HEK293 (cell line): ENCODE data around the gene LDLRAP1.

ENCODE experiments used
- CTCF ChIA-PET: fragments of 350-600 bp; formaldehyde crosslinking; extraction: SDS; loops from one replicate; lab custom pipeline; 2021; ENCODE audit warnings: antibody characterized with exemption; lab: Yijun Ruan, JAX
- POLR2A ChIA-PET: fragments of 300-600 bp; formaldehyde crosslinking; extraction: SDS; loops from one replicate; lab custom pipeline; 2020; ENCODE audit warnings: antibody characterized with exemption, inconsistent platforms; lab: Yijun Ruan, JAX
- H3K27ac ChIP-seq: fragments of 200-500 bp; sonication (Bioruptor generic); 2 replicates; pipeline ENCODE4 v1.5.1; 2014; ENCODE audit warnings: low read depth, low read length, control low read depth, inconsistent platforms; ENCODE audit errors: extremely low read depth
- H3K36me3 ChIP-seq, 2 experiments: fragments of 200-500 bp in 1 of 2; sonication (Bioruptor generic) in 1 of 2; 1 replicate in 1 of 2; 2 replicates in 1 of 2; pipeline ENCODE4 v1.5.1; 2014 to 2017; ENCODE audit warnings: inconsistent platforms in 2 of 2, low read length in 2 of 2; ENCODE audit not compliant: control insufficient read depth in 2 of 2, insufficient read depth in 1 of 2
- H3K4me1 ChIP-seq: fragments of 200-500 bp; sonication (Bioruptor generic); 2 replicates; pipeline ENCODE4 v1.5.1; 2014; ENCODE audit warnings: mild to moderate bottlenecking, low read length, inconsistent platforms; ENCODE audit not compliant: control insufficient read depth, insufficient read depth
- H3K4me3 ChIP-seq: 2 replicates; pipeline ENCODE4 v1.5.1; 2011; ENCODE audit warnings: low read depth, mild to moderate bottlenecking, control low read depth, low read length, moderate library complexity
- H3K9me3 ChIP-seq: fragments of 200-500 bp; sonication (Bioruptor generic); 2 replicates; pipeline ENCODE4 v1.5.1; 2014; ENCODE audit warnings: low read depth, low read length, inconsistent platforms; ENCODE audit not compliant: control insufficient read depth, insufficient read depth
- EGR2 ChIP-seq: fragments of 450-650 bp; formaldehyde crosslinking; IDR thresholded peaks from 2 replicates; pipeline ENCODE4 v1.5.1; 2016; ENCODE audit warnings: low read depth, missing biosample characterization, missing genetic modification characterization
- GLIS2 ChIP-seq: fragments of 450-650 bp; formaldehyde crosslinking; IDR thresholded peaks from 2 replicates; pipeline ENCODE4 v1.5.1; 2016; ENCODE audit warnings: missing biosample characterization, missing genetic modification characterization
- IKZF3 ChIP-seq: fragments of 450-650 bp; IDR thresholded peaks from 2 replicates; pipeline ENCODE4 v1.5.0; 2018; ENCODE audit warnings: missing biosample characterization, mild to moderate bottlenecking, missing genetic modification characterization, moderate library complexity
- KLF10 ChIP-seq: fragments of 450-650 bp; IDR thresholded peaks from 2 replicates; pipeline ENCODE4 v1.5.1; 2018; ENCODE audit warnings: missing biosample characterization, mild to moderate bottlenecking, missing genetic modification characterization
- MEIS1 ChIP-seq: sonication (generic); formaldehyde crosslinking; IDR thresholded peaks from 2 replicates; pipeline ENCODE4 v1.8.1; 2022; ENCODE audit warnings: missing genetic modification reagents, mild to moderate bottlenecking, borderline replicate concordance
- PRDM6 ChIP-seq: fragments of 450-650 bp; formaldehyde crosslinking; IDR thresholded peaks from 2 replicates; pipeline ENCODE4 v1.5.1; 2017; ENCODE audit warnings: missing biosample characterization, missing genetic modification characterization
- ZBTB20 ChIP-seq: fragments of 450-650 bp; formaldehyde crosslinking; IDR thresholded peaks from 2 replicates; pipeline ENCODE4 v1.5.1; 2016; ENCODE audit warnings: missing biosample characterization, missing genetic modification characterization
- ZIC2 ChIP-seq: fragments of 450-650 bp; formaldehyde crosslinking; IDR thresholded peaks from 2 replicates; pipeline ENCODE4 v1.5.1; 2016; ENCODE audit warnings: missing biosample characterization, missing genetic modification characterization
- ZNF174 ChIP-seq: fragments of 450-650 bp; formaldehyde crosslinking; IDR thresholded peaks from 2 replicates; pipeline ENCODE4 v1.5.0; 2017; ENCODE audit warnings: missing biosample characterization, mild to moderate bottlenecking, missing genetic modification characterization
- ZNF19 ChIP-seq: fragments of 450-650 bp; formaldehyde crosslinking; IDR thresholded peaks from 2 replicates; pipeline ENCODE4; 2016; ENCODE audit warnings: missing biosample characterization, missing genetic modification characterization, low read depth
- ZNF211 ChIP-seq: fragments of 450-650 bp; formaldehyde crosslinking; IDR thresholded peaks from 2 replicates; pipeline ENCODE4 v1.5.1; 2016; ENCODE audit warnings: low read depth, missing biosample characterization, missing genetic modification characterization
- ZNF302 ChIP-seq: fragments of 450-650 bp; formaldehyde crosslinking; IDR thresholded peaks from 2 replicates; pipeline ENCODE4 v1.5.1; 2016; ENCODE audit warnings: missing biosample characterization, missing genetic modification characterization, low read depth
- ZNF501 ChIP-seq: fragments of 450-650 bp; formaldehyde crosslinking; IDR thresholded peaks from 2 replicates; pipeline ENCODE4 v1.5.1; 2016; ENCODE audit warnings: missing biosample characterization, missing genetic modification characterization
- ZNF544 ChIP-seq: fragments of 450-650 bp; formaldehyde crosslinking; IDR thresholded peaks from 2 replicates; pipeline ENCODE4 v1.5.0; 2017; ENCODE audit warnings: missing biosample characterization, missing genetic modification characterization
- ZNF658 ChIP-seq: fragments of 450-650 bp; formaldehyde crosslinking; IDR thresholded peaks from 2 replicates; pipeline ENCODE4; 2016; ENCODE audit warnings: missing biosample characterization, missing genetic modification characterization
- TF ChIP-seq, protein P1 (sequence below): fragments of 450-650 bp; formaldehyde crosslinking; IDR thresholded peaks from 2 replicates; pipeline ENCODE4 v1.5.1; 2016; ENCODE audit warnings: missing biosample characterization, missing genetic modification characterization
- TF ChIP-seq, protein P2 (sequence below): sonication (generic); formaldehyde crosslinking; IDR thresholded peaks from 2 replicates; pipeline ENCODE4 v1.8.1; 2022; ENCODE audit warnings: mild to moderate bottlenecking, moderate library complexity, missing genetic modification reagents

Gene LDLRAP1

DNA sequence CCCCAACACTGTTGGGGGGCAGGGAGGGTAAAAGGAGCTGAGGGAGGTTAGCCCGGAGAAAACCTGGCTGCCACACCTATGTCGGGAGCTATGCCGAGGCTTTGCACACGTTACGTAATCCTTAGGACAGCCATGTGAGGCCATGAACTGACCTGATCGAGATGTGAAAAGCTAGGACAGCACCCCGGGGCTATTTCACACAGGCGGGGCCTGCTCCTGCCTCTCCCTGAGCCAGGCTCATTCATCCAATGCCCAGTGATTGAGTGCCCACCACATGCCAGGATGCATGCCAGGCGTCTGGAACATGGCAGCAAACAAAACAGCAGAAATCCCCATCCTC, 30.2 kb downstream of the LDLRAP1 start (continued):
- TF ChIP-seq PRDM6 (tag by site-specific recombination) (no peak), ZNF302 (tag by site-specific recombination) (no peak)
- TF ChIP-seq, all 188 proteins: peak for 0

DNA sequence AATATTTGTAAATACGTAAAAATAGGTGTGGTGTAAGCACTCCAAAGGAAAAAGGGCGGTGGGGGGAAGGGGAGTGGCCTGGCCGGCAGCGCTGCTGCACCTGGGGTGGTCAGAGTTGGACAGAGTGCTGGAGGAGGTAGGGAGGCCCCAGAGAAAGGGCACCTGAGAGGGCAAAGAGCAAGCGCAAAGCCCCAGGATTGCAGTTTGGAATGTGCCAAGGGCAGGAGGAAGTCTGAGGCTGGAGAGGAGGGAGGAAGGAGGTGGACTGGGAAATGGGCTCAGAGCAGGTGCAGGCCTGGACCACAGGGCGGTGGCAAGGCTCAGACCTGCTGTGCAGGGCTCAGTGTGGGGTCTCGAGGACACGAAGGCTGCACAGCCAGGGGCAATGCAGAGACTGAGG, 30.6 kb downstream of the LDLRAP1 start:
- ChIA-PET CTCF (interaction anchor here (0.6 to 3.1 kb wide), 10 partner anchors 8 to 328 kb away, joined by 3 to 19 read pairs (median 3); no protein-coding TSS in a partner anchor), POLR2A (no interaction called here)
- H3K4me1 ChIP-seq, result no peaks in the 10 kb centered on the region
- TF ChIP-seq ZIC2 (tag by site-specific recombination), result peak; percentile 80
- TF ChIP-seq ZNF658 (tag by site-specific recombination), result no peak
- 0 out of 2 replicates have a peak, but pooled peaks have one; percentile 21 for TF ChIP-seq GLIS2
- H3K27ac ChIP-seq, result no peak overlapping the region
- no peaks in the 10 kb centered on the region for H3K36me3 ChIP-seq
- no peaks in the 10 kb centered on the region for H3K9me3 ChIP-seq
- H3K4me3 ChIP-seq, result no peak overlapping the region

DNA sequence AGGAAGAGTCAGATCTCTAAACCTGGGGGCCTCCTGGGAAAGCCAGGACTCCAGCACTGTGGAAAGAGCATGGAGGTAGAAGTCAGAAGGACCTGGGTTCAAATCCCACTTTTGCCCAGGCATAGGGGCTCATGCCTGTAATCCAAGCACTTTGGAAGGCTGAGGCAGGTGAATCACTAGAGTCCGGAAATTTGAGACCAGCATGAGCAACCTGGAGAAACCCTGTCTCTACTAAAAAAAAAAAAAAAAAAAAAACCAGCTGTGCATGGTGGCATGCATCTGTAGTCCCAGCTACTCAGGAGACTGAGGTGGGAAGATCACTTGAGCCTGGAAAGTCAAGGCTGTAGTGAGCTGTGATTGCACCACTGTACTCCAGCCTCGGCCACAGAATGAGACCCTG, 31.8 kb downstream of the LDLRAP1 start:
- Histone ChIP-seq H3K9me3 (no peaks in the 10 kb centered on the region), H3K36me3 (no peaks in the 10 kb centered on the region), H3K27ac (no peak overlapping the region), H3K4me1 (no peaks in the 10 kb centered on the region), H3K4me3 (no peak overlapping the region)
- POLR2A ChIA-PET, result interaction anchor here (0.6 to 0.7 kb wide), 2 partner anchors 21 to 178 kb away, joined by 3 to 5 read pairs; no protein-coding TSS in a partner anchor
- CTCF ChIA-PET, result interaction anchor here (0.6 to 1.0 kb wide), 2 partner anchors 223 to 653 kb away, joined by 4 read pairs; no protein-coding TSS in a partner anchor
- no peak for TF ChIP-seq ZNF544 (tag by site-specific recombination)
- TF ChIP-seq KLF10 (tag by site-specific recombination), result no peak
- no peak for TF ChIP-seq ZNF501 (tag by site-specific recombination)
- TF ChIP-seq, protein P1, sequence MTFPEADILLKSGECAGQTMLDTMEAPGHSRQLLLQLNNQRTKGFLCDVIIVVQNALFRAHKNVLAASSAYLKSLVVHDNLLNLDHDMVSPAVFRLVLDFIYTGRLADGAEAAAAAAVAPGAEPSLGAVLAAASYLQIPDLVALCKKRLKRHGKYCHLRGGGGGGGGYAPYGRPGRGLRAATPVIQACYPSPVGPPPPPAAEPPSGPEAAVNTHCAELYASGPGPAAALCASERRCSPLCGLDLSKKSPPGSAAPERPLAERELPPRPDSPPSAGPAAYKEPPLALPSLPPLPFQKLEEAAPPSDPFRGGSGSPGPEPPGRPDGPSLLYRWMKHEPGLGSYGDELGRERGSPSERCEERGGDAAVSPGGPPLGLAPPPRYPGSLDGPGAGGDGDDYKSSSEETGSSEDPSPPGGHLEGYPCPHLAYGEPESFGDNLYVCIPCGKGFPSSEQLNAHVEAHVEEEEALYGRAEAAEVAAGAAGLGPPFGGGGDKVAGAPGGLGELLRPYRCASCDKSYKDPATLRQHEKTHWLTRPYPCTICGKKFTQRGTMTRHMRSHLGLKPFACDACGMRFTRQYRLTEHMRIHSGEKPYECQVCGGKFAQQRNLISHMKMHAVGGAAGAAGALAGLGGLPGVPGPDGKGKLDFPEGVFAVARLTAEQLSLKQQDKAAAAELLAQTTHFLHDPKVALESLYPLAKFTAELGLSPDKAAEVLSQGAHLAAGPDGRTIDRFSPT, result no peak
- no peak for TF ChIP-seq EGR2 (tag by site-specific recombination)
- no peak for TF ChIP-seq ZNF19 (tag by site-specific recombination)
- no peak for TF ChIP-seq IKZF3 (tag by site-specific recombination)
- no peak for TF ChIP-seq ZBTB20 (tag by site-specific recombination)
- TF ChIP-seq, protein P2, sequence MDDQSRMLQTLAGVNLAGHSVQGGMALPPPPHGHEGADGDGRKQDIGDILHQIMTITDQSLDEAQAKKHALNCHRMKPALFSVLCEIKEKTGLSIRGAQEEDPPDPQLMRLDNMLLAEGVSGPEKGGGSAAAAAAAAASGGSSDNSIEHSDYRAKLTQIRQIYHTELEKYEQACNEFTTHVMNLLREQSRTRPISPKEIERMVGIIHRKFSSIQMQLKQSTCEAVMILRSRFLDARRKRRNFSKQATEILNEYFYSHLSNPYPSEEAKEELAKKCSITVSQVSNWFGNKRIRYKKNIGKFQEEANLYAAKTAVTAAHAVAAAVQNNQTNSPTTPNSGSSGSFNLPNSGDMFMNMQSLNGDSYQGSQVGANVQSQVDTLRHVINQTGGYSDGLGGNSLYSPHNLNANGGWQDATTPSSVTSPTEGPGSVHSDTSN, result no peak
- no peak for TF ChIP-seq ZNF174 (tag by site-specific recombination)
- no peak for TF ChIP-seq ZNF211
- TF ChIP-seq MEIS1 (CRISPR knock-in tag), result no peak
